ENCODE measurements around the gene VPS45.
"Not testable (repeated sequence)": the region's sequence is repeated elsewhere in the genome, so short reads cannot be mapped to it uniquely, and the experiment has no call there.

Gene VPS45

GRCh38 chr1:150127464-150127863, 59.9 kb downstream of the VPS45 start:
- no peak for TF ChIP-seq POLR2A (IDR thresholded peaks at IDR 0.05; ENCODE audit: low read length)
- no peak for TF ChIP-seq GATA1 (IDR thresholded peaks at IDR 0.05; ENCODE audit: low read depth, low read length)
- DNase-seq, result no peak

- DNase-seq, result no peak
- TF ChIP-seq POLR2A (IDR thresholded peaks at IDR 0.05; ENCODE audit: low read length), result no peak
Observed at GRCh38 chr1:150127868-150128267, 60.3 kb downstream of the VPS45 start.

GRCh38 chr1:150132372-150132771, 64.8 kb downstream of the VPS45 start:
- DNase-seq, result no peak
- TF ChIP-seq GATA1 (IDR thresholded peaks at IDR 0.05; ENCODE audit: low read depth, low read length) (no peak), POLR2A (IDR thresholded peaks at IDR 0.05; ENCODE audit: low read length) (no peak)

- TF ChIP-seq POLR2A (IDR thresholded peaks at IDR 0.05; ENCODE audit: low read length) (no peak), GATA1 (IDR thresholded peaks at IDR 0.05; ENCODE audit: low read depth, low read length) (no peak)
- DNase-seq, result no peak
Observed at GRCh38 chr1:150134537-150134936, 67.0 kb downstream of the VPS45 start.

GRCh38 chr1:150135400-150135799, 67.8 kb downstream of the VPS45 start:
- DNase-seq, result not testable (repeated sequence)

DNA sequence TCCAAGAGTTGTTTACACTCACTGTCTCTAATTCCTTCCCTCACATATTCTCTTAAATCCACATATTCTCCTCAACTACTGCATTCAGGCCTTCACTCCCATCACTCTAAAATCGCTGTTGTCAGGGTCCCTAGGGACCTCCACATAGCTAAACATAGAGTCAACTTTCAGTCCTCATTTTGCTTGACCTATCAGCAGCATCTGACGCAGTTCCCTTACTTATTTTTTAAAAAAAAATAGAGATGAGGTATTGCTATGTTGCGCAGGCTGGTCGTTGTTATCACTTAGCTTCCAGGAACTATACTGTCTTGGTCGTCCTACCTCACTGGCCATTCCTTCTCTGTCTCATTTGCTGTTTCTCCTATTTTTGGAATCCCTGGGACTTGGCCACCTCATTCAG, 70.5 kb downstream of the VPS45 start:
- no peak for TF ChIP-seq GATA1 (IDR thresholded peaks at IDR 0.05; ENCODE audit: low read depth, low read length)
- TF ChIP-seq POLR2A (IDR thresholded peaks at IDR 0.05; ENCODE audit: low read length), result no peak
- DNase-seq, result no peak

GRCh38 chr1:150141452-150141851, 73.9 kb downstream of the VPS45 start:
- no peak for DNase-seq
- TF ChIP-seq POLR2A (IDR thresholded peaks at IDR 0.05; ENCODE audit: low read length) (no peak), GATA1 (IDR thresholded peaks at IDR 0.05; ENCODE audit: low read depth, low read length) (no peak)

DNA sequence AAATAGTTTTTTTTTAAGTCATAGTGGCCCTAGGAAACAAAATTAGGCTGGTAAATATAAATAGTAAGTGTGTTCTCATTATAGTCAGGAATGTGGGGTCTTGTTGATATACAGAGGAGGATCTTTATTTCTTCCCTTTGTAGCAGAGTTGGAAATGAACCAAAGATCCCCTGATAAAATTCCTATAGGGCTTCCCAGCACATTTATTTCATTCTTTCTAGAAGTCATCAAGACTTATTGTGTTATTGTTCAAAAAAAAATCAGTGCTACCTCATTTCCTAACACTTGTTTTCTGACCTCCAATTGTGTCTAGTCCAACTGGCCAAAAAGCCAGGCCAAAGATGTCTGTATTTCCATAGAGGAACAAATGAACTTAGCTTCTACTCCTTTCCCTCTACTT, 74.5 kb downstream of the VPS45 start:
- no peak for DNase-seq
- no peak for TF ChIP-seq POLR2A (IDR thresholded peaks at IDR 0.05; ENCODE audit: low read length)
- no peak for TF ChIP-seq GATA1 (IDR thresholded peaks at IDR 0.05; ENCODE audit: low read depth, low read length)

DNA sequence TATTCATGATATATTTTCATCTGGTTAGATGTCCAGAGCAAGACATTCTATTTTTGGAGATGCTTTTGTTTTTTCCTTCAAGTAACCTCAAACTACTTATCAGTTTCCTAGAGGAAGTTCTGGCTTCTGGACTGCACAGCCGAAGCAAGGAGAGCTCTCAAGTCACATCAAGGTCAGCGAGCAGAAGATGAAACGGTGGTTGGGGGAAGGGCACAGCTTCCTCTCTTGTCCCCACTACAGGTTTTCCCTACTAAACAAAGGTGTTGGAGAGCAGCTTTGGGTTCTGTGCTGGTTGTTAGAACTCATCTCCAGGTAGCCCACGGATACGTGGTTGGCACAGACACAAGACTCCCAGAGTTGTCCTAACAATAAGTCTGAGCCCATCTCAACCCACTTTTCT, 77.0 kb downstream of the VPS45 start:
- DNase-seq, result no peak
- TF ChIP-seq GATA1 (IDR thresholded peaks at IDR 0.05; ENCODE audit: low read depth, low read length) (no peak), POLR2A (IDR thresholded peaks at IDR 0.05; ENCODE audit: low read length) (no peak)

- DNase-seq, result not testable (repeated sequence)
Observed at GRCh38 chr1:150146016-150146415, 78.4 kb downstream of the VPS45 start.

DNA sequence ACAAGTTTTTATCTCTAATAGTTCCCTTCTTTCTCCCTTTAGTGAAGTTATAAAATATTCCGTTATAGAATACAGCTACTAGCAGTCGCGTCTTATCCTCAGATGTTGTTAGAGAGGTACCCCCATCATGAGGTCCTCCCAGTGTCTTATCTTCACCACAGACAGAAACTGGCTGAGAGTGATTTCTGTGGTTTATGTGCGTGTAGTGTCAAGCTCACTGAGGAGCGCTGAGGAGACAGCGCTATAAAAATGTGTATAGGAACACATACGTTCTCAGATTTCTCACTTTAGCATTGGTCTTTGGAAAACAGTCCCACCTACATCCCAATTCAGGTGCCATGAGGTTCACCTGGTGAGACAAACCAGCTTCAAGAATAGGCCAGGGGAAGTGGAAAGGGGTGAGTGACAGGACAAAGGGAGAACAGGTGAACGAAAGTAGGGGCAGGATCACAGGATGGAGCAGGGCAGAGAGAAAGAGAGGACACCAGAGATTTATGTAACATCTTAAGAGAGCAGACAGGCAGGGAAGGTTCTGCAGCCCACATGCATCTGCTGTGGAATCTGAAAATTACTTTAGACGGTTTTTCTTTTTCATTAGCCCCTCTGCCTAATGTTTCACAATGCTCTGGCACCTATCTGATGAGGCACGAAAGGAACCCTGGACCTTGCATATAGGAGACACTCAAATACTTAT, 79.4 kb downstream of the VPS45 start:
- TF ChIP-seq GATA1 (IDR thresholded peaks at IDR 0.05; ENCODE audit: low read depth, low read length) (no peak), POLR2A (IDR thresholded peaks at IDR 0.05; ENCODE audit: low read length) (no peak)
- DNase-seq, result peak; percentile 17 to 45

DNA sequence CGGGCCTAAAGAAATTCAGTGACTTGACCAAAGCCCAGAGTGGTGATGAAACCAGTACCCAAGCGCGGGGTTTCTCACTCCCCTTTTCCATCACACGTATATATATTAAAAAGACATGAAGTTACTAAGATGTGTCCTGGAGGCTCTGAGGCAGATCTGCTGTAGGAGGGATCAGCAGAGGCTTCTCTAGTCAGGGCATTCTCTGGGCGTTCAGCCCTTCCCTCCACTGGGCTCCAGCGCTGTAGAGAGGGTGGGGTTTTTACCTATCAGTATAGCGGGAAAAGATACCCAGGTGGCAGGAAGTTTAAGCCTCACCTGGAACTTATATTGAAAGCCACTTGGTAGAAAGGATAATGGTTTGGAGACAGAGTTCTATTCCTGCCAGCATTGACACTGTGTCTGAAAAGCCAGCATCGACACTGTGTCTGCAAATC, 81.3 kb downstream of the VPS45 start:
- no peak for TF ChIP-seq POLR2A (IDR thresholded peaks at IDR 0.05; ENCODE audit: low read length)
- TF ChIP-seq GATA1 (IDR thresholded peaks at IDR 0.05; ENCODE audit: low read depth, low read length), result no peak
- DNase-seq, result no peak

- TF ChIP-seq POLR2A (IDR thresholded peaks at IDR 0.05; ENCODE audit: low read length) (no peak), GATA1 (IDR thresholded peaks at IDR 0.05; ENCODE audit: low read depth, low read length) (no peak)
- DNase-seq, result peak; percentile 47 to 50
Observed at GRCh38 chr1:150149271-150150132, 81.9 kb downstream of the VPS45 start, which contains the start of gene PLEKHO1. TSS of gene PLEKHO1 (plus strand) at chr1:150149916. CDS start at chr1:150150258, 342 bp downstream.

DNA sequence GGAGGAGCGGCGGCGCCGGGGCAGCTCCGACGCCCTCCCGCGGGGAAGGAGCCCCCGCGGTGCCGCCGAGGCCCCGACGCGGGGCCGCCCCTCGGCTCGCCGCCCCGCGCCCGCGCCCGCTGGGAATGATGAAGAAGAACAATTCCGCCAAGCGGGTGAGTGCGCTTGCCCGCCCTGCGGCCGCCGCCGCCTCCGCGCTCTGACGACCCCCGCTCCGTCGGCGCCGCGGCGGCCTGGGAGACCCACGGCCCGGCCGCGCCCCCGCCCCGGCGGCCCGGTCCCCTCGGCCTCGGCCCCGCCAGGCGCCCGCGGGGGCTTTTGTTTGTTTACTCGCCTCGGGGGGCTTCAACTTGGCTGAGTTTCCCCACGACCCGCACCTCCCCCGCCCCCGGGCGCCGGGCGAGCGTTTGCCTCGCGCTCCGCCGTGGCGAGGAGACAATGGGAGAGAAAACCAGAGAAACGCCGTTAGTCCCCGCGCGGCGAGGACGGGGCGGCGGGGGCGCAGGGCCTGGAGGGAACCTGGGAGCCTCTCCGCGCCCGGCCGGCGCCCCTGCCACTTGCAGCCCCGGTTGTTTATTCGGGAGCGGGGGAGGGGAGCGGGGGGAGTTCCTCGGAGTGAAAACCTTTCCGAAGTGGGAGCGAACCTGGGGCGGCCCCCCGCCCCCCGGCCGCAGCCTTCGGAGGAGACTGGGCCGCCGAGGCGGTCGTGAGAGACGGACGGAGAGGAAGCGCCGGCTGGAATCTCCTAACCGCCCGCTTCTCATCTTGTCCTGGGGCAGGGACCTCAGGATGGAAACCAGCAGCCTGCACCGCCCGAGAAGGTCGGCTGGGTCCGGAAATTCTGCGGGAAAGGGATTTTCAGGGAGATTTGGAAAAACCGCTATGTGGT, 82.8 kb downstream of the VPS45 start:
- DNase-seq, result no peak

More for the DNA sequence above, 82.8 kb downstream of the VPS45 start:
- TF ChIP-seq GATA1 (IDR thresholded peaks at IDR 0.05; ENCODE audit: low read depth, low read length) (no peak), POLR2A (IDR thresholded peaks at IDR 0.05; ENCODE audit: low read length) (no peak)

All from erythroblast (primary cell).